IPS DF 6.9 (cell line): ENCODE results near the gene PDAP1.
A peak's percentile ranks its signal among the peaks of the same experiment; 100 is the strongest.

Experiments used
- DNase-seq: peaks from one replicate; pipeline ENCODE4 v3.0.0-alpha.2; 2013; ENCODE audit warnings: low read depth, low spot score
- H3K27ac ChIP-seq: one replicate; pipeline ENCODE4 v1.5.1; 2013; ENCODE audit warnings: low read length, control low read depth
- H3K27me3 ChIP-seq: 2 replicates; pipeline ENCODE4 v1.6.1; 2013; ENCODE audit warnings: mild to moderate bottlenecking, low read length; ENCODE audit not compliant: control insufficient read depth, insufficient read depth
- H3K36me3 ChIP-seq: 2 replicates; pipeline ENCODE4 v1.6.1; 2013; ENCODE audit warnings: low read length; ENCODE audit not compliant: control insufficient read depth, insufficient read depth
- H3K4me1 ChIP-seq: 2 replicates; pipeline ENCODE4 v1.6.1; 2013; ENCODE audit warnings: low read length; ENCODE audit not compliant: control insufficient read depth, insufficient read depth
- H3K4me3 ChIP-seq: 2 replicates; pipeline ENCODE4 v1.5.1; 2013; ENCODE audit warnings: mild to moderate bottlenecking, low read length
- H3K9me3 ChIP-seq: 2 replicates; pipeline ENCODE4 v1.6.1; 2013; ENCODE audit warnings: low read length, inconsistent platforms; ENCODE audit not compliant: control insufficient read depth, insufficient read depth
- WGBS: extraction: QIAGEN DNeasy Blood & Tissue Kit; methylation state at CpG from one replicate; pipeline ENCODE4 v1.1.7; 2013; ENCODE audit warnings: mixed read lengths, missing lambda C conversion rate; ENCODE audit not compliant: insufficient read length, insufficient coverage; 5-methylcytosine and 5-hydroxymethylcytosine counted together

The PDAP1 gene

DNA sequence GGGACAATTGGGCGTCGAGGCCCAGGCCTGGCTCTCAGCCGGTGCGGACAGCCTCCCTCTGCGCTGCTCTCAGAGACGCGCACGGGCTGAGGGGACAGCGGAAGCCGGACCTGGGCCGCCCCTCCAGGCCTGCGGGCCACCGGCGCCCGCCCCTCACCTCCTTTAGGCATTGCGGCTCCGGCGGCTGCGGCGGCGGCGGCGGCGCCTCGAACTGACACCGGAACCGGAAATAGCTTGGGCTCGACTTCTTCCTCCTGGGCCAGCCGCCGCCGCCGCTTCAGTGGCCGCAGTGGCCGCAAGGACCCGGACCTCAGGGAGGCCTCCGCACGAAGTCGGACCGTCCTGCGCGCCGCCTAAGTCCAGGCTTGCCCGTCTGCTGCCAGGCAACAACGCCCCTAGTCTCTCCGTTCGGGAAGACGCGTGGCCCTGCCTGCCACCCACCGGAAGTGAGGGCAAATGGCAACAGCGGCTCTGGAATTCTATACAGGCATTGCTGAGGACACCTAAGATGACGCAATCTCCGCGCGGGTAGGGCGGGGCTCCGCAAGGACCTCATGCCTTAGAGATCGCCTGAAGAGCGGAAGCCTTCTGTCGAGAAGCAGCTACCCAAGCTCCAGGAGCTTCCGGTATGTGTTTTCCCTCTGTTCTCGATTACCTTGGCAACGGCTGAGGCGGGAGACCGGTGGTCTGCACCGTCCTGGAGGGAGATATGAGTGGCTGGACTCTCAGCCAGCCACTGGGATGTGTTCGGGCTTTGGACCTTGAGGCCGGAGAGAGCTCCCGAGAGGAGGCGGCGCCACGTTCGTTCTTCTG, at the start of gene PDAP1, which contains the start of gene BUD31:
Gene PDAP1 (minus strand): TSS at position 219 of the 813 bp plus-strand sequence. CDS start 49 bp downstream, at position 170.
Gene BUD31 (plus strand): TSS at position 591 of the 813 bp plus-strand sequence. CDS start 2,124 bp downstream, outside the sequence.
- peak; percentile 74 for DNase-seq
- H3K27ac ChIP-seq = no peak within 1 kb of the TSS
- peak within 1 kb of the TSS; percentile 65 for H3K4me3 ChIP-seq
- no peaks in the 10 kb centered on the region for H3K4me1 ChIP-seq
- H3K9me3 ChIP-seq = no peaks in the 10 kb centered on the region
- WGBS = no CpG with 5 or more reads among the region's 72 CpGs
- H3K27me3 ChIP-seq = no peaks in the 10 kb centered on the region
- peaks cover 12% of the 10 kb centered on the region; the same call in 1 of the 2 replicates for H3K36me3 ChIP-seq

GRCh38 chr7:99457650-99458493, 49.5 kb upstream of the PDAP1 start:
- WGBS = no CpG with 5 or more reads among the region's 26 CpGs
- DNase-seq = no peak
- H3K9me3 ChIP-seq = no peaks in the 10 kb centered on the region
- H3K4me1 ChIP-seq = no peaks in the 10 kb centered on the region
- no peak overlapping the region for H3K27ac ChIP-seq
- H3K27me3 ChIP-seq = no peaks in the 10 kb centered on the region
- H3K4me3 ChIP-seq = no peak overlapping the region
- peaks cover 28% of the 10 kb centered on the region for H3K36me3 ChIP-seq

GRCh38 chr7:99457050-99457649, 48.8 kb upstream of the PDAP1 start:
- Histone ChIP-seq H3K9me3 (no peaks in the 10 kb centered on the region), H3K4me1 (no peaks in the 10 kb centered on the region), H3K4me3 (no peak overlapping the region), H3K27me3 (no peaks in the 10 kb centered on the region), H3K27ac (no peak overlapping the region), H3K36me3 (peaks cover 34% of the 10 kb centered on the region)
- no peak for DNase-seq
- no CpG with 5 or more reads among the region's 6 CpGs for WGBS

DNA sequence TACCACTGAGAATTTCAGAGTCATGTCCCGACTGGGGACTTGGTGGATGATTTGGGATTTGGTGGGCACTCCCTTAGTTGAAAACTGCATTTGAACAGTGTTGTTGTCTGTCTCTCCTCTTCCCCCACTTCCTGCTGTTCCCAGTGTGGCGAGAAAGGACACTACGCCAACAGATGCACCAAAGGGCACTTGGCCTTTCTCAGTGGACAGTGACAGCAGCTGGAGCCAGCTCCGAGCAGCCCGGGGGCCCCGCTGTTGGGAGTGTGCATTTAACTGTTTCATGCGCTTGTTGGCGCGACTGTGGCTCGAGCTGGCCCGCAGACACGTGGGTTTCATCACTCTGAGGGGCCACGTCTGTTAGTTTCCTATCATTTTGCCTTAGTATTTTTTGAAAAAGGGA, 47.9 kb upstream of the PDAP1 start:
- no peak overlapping the region for H3K4me3 ChIP-seq
- H3K4me1 ChIP-seq = no peaks in the 10 kb centered on the region
- peaks cover 41% of the 10 kb centered on the region for H3K36me3 ChIP-seq
- no CpG with 5 or more reads among the region's 13 CpGs for WGBS
- H3K9me3 ChIP-seq = no peaks in the 10 kb centered on the region
- H3K27ac ChIP-seq = no peak overlapping the region
- no peak for DNase-seq
- no peaks in the 10 kb centered on the region for H3K27me3 ChIP-seq

GRCh38 chr7:99455874-99456273, 47.5 kb upstream of the PDAP1 start:
- Histone ChIP-seq H3K4me3 (no peak overlapping the region), H3K27ac (no peak overlapping the region), H3K36me3 (peaks cover 43% of the 10 kb centered on the region), H3K9me3 (no peaks in the 10 kb centered on the region), H3K4me1 (no peaks in the 10 kb centered on the region), H3K27me3 (no peaks in the 10 kb centered on the region)
- no peak for DNase-seq
- no CpG with 5 or more reads among the region's 9 CpGs for WGBS

GRCh38 chr7:99453105-99453504, 44.7 kb upstream of the PDAP1 start:
- Histone ChIP-seq H3K27me3 (no peaks in the 10 kb centered on the region), H3K4me3 (no peak overlapping the region), H3K36me3 (peaks cover 63% of the 10 kb centered on the region), H3K4me1 (no peaks in the 10 kb centered on the region), H3K27ac (no peak overlapping the region), H3K9me3 (no peaks in the 10 kb centered on the region)
- no peak for DNase-seq
- WGBS = no CpG with 5 or more reads among the region's 11 CpGs

DNA sequence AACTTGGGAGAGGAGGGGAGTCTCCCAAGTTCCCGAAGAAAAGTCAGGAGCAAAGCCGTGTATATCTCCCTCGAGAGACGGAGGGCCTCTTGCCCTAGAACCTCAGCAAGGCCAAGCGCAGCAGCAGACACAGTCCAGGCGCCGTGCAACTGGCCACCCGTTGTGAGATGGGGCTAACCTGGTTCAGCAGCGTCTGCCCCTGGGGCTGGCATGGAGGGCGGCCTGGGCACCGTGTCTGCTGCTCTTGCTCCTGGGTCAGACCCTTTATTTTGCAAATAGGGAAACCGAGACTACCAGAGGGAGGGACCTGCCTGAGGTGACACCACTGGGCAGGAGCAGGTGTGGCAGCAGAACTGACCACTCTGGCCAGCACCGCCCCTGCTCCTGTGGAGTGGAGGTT, 44.1 kb upstream of the PDAP1 start:
- Histone ChIP-seq H3K27ac (no peak overlapping the region), H3K4me1 (no peaks in the 10 kb centered on the region), H3K4me3 (no peak overlapping the region), H3K36me3 (peaks cover 64% of the 10 kb centered on the region), H3K9me3 (no peaks in the 10 kb centered on the region), H3K27me3 (no peaks in the 10 kb centered on the region)
- no peak for DNase-seq
- WGBS = no CpG with 5 or more reads among the region's 13 CpGs

- WGBS = no CpG with 5 or more reads among the region's 8 CpGs
- Histone ChIP-seq H3K36me3 (peaks cover 64% of the 10 kb centered on the region), H3K4me1 (no peaks in the 10 kb centered on the region), H3K27me3 (no peaks in the 10 kb centered on the region), H3K9me3 (no peaks in the 10 kb centered on the region), H3K4me3 (no peak overlapping the region; the same call in 1 of the 2 replicates), H3K27ac (no peak overlapping the region)
- DNase-seq = no peak
These were observed 43.5 kb upstream of the PDAP1 start for GRCh38 chr7:99451936-99452335.

- no CpG with 5 or more reads among the region's 5 CpGs for WGBS
- DNase-seq = no peak
These were observed 40.9 kb upstream of the PDAP1 start for GRCh38 chr7:99449326-99449725.

GRCh38 chr7:99448855-99449254, 40.5 kb upstream of the PDAP1 start:
- Histone ChIP-seq H3K27ac (no peak overlapping the region), H3K36me3 (peaks cover 70% of the 10 kb centered on the region), H3K4me3 (no peak overlapping the region), H3K27me3 (no peaks in the 10 kb centered on the region), H3K4me1 (no peaks in the 10 kb centered on the region), H3K9me3 (no peaks in the 10 kb centered on the region)
- no peak for DNase-seq
- no CpG with 5 or more reads among the region's 10 CpGs for WGBS

More at GRCh38 chr7:99449326-99449725, 40.9 kb upstream of the PDAP1 start:
- Histone ChIP-seq H3K27ac (no peak overlapping the region), H3K4me1 (no peaks in the 10 kb centered on the region), H3K36me3 (peaks cover 69% of the 10 kb centered on the region), H3K4me3 (no peak overlapping the region), H3K27me3 (no peaks in the 10 kb centered on the region), H3K9me3 (no peaks in the 10 kb centered on the region)
